Panc1 (cell line): ENCODE data around the gene CYP27C1. TPM values are rescaled to one million over a fixed set of nuclear protein-coding genes. Genes with fewer than 3 reads are reported as not detected.

ENCODE experiments used
- ATAC-seq: fragments of 200-7000 bp; cut with Tn5 transposase; 2 replicates; pipeline ENCODE4 v1.9.1; 2020; ENCODE audit warnings: mild to moderate bottlenecking, moderate library complexity
- BruUV-seq: library from RNA; stranded (reverse); fragments of 400-500 nt; replicated peaks from 2 replicates; lab custom pipeline; 2021; lab: Mats Ljungman, UMichigan
- CTCF ChIA-PET: fragments of 300-600 bp; sonication (Branson Sonifier 250); formaldehyde crosslinking; loops from one replicate; lab custom pipeline; 2022; ENCODE audit warnings: antibody characterized with exemption; lab: Charles Lee
- POLR2A ChIA-PET: fragments of 300-600 bp; sonication (Branson Sonifier 250); formaldehyde crosslinking; loops from one replicate; lab custom pipeline; 2022; ENCODE audit warnings: antibody characterized with exemption; lab: Charles Lee
- DNase-seq: peaks from one replicate; pipeline ENCODE4 v3.0.0-alpha.2; 2010; ENCODE audit warnings: low read depth, low spot score
- H3K27ac ChIP-seq: 2 replicates; pipeline ENCODE4 v1.5.1; 2011; ENCODE audit warnings: mild to moderate bottlenecking, low read length, inconsistent platforms
- H3K27me3 ChIP-seq: fragments of 200-500 bp; sonication (Bioruptor generic); 2 replicates; pipeline ENCODE4 v1.6.0; 2014; ENCODE audit warnings: low read length, inconsistent platforms; ENCODE audit not compliant: control insufficient read depth, insufficient read depth
- H3K36me3 ChIP-seq: fragments of 200-500 bp; sonication (Bioruptor generic); 2 replicates; pipeline ENCODE4 v1.5.1; 2014; ENCODE audit warnings: inconsistent platforms, mild to moderate bottlenecking, low read length, moderate library complexity; ENCODE audit not compliant: control insufficient read depth, insufficient read depth
- H3K4me1 ChIP-seq: 2 replicates; pipeline ENCODE4 v1.5.1; 2011; ENCODE audit warnings: inconsistent platforms, mild to moderate bottlenecking, low read length, moderate library complexity; ENCODE audit not compliant: control insufficient read depth, insufficient read depth
- H3K4me3 ChIP-seq, 2 experiments: 2 replicates each; pipeline ENCODE4 v1.5.1; 2011 to 2012; ENCODE audit warnings: low read depth in 2 of 2, low read length in 2 of 2, mild to moderate bottlenecking in 2 of 2, inconsistent platforms in 1 of 2, moderate library complexity in 1 of 2
- H3K9me3 ChIP-seq: fragments of 200-500 bp; sonication (Bioruptor generic); 2 replicates; pipeline ENCODE4 v1.5.1; 2014; ENCODE audit warnings: low read depth, mild to moderate bottlenecking, inconsistent platforms, low read length, moderate library complexity; ENCODE audit not compliant: control insufficient read depth, insufficient read depth
- CTCF ChIP-seq: fragments of 450-650 bp; IDR thresholded peaks from 2 replicates; pipeline ENCODE4 v1.5.1; 2017; ENCODE audit warnings: mild to moderate bottlenecking
- POLR2AphosphoS5 ChIP-seq: IDR thresholded peaks from 2 replicates; pipeline ENCODE4 v1.6.1; 2012; ENCODE audit warnings: mild to moderate bottlenecking, low read depth, low read length, moderate library complexity
- REST ChIP-seq, 2 experiments: IDR thresholded peaks; 2 replicates each; pipeline ENCODE4 v1.6.1; 2011 to 2012; ENCODE audit warnings: low read depth in 2 of 2, control low read depth in 1 of 2, low read length in 1 of 2, mild to moderate bottlenecking in 1 of 2, moderate library complexity in 1 of 2; ENCODE audit not compliant: insufficient read depth in 1 of 2
- SIN3A ChIP-seq: IDR thresholded peaks from 2 replicates; pipeline ENCODE4 v1.6.1; 2012; ENCODE audit warnings: low read depth, mild to moderate bottlenecking, low read length, moderate library complexity, borderline replicate concordance; ENCODE audit not compliant: insufficient read depth
- TCF7L2 ChIP-seq: IDR thresholded peaks from 2 replicates; pipeline ENCODE4 v1.6.1; 2011; ENCODE audit warnings: mild to moderate bottlenecking, low read depth, low read length, inconsistent platforms
- in situ Hi-C: cut with HindIII; loops from 2 replicates; pipeline ENCODE4 v1.10.0; 2016; ENCODE audit warnings: low sequenced_read_pairs, low pct_unique_long_range_greater_than_20kb
- intact Hi-C: fragments of 100-400 bp; cut with micrococcal nuclease; formaldehyde crosslinking; loops from one replicate; pipeline ENCODE4 v1.10.0; 2022; ENCODE audit not compliant: unreplicated experiment
- total RNA-seq: library from RNA; stranded (reverse); gene quantifications from one replicate; pipeline ENCODE4 v1.2.1, GENCODE V29; 2021; ENCODE audit not compliant: unreplicated experiment

The CYP27C1 gene
- total RNA-seq, 1 experiment from 2014 or later: 5.7 TPM

- TF ChIP-seq POLR2AphosphoS5: no peak
These were observed 41.8 kb upstream of the CYP27C1 start (continued) for GRCh38 chr2:127261804-127262406.

GRCh38 chr2:127259355-127259754 is 39.3 kb upstream of the CYP27C1 start:
- in situ Hi-C loops (no loop called here), intact Hi-C loops (no loop called here)
- Histone ChIP-seq H3K4me3 (no peak overlapping the region), H3K36me3 (no peaks in the 10 kb centered on the region), H3K4me1 (no peaks in the 10 kb centered on the region), H3K27me3 (no peaks in the 10 kb centered on the region), H3K27ac (no peak overlapping the region), H3K9me3 (no peaks in the 10 kb centered on the region)
- DNase-seq (no peak), ATAC-seq (no peak)
- ChIA-PET POLR2A (no interaction called here), CTCF (interaction anchor here (0.5 kb wide), 1 partner anchor 234 kb away, joined by 4 read pairs; no protein-coding TSS in a partner anchor)
- no peak for TF ChIP-seq SIN3A
- TF ChIP-seq POLR2AphosphoS5: no peak
- no peak for TF ChIP-seq TCF7L2
- no peak for TF ChIP-seq REST (IDR thresholded peaks at IDR 0.05; ENCODE audit: insufficient read depth in 1 of 2, low read depth in 2 of 2, low read length in 1 of 2)
- TF ChIP-seq CTCF: no peak
- BruUV-seq: no TSS peak

- no peaks in the 10 kb centered on the region for H3K36me3 ChIP-seq
These were observed 36.8 kb upstream of the CYP27C1 start for GRCh38 chr2:127256866-127257265.

More at GRCh38 chr2:127256866-127257265, 36.8 kb upstream of the CYP27C1 start:
- intact Hi-C loops: no loop called here
- Histone ChIP-seq H3K4me3 (no peak overlapping the region), H3K27ac (no peak overlapping the region), H3K27me3 (no peaks in the 10 kb centered on the region), H3K4me1 (no peaks in the 10 kb centered on the region), H3K9me3 (no peaks in the 10 kb centered on the region)
- in situ Hi-C loops: no loop called here
- ATAC-seq (0 out of 2 replicates have a peak, but pooled peaks have one; percentile 27), DNase-seq (no peak)
- TF ChIP-seq REST (IDR thresholded peaks at IDR 0.05; ENCODE audit: insufficient read depth in 1 of 2, low read depth in 2 of 2, low read length in 1 of 2) (no peak), POLR2AphosphoS5 (no peak), CTCF (no peak), SIN3A (no peak), TCF7L2 (no peak)
- ChIA-PET POLR2A (interaction anchor here (0.6 kb wide), 1 partner anchor 13 kb away, joined by 3 read pairs; no protein-coding TSS in a partner anchor), CTCF (no interaction called here)
- no TSS peak for BruUV-seq
